MM.1S (cell line): ENCODE measurements around the gene HOXA2.

Source experiments
- DNase-seq: peaks from one replicate; pipeline ENCODE4 v3.0.0-alpha.2; 2015
- H2AFZ ChIP-seq: fragments of 300-600 bp; sonication (generic); 2 replicates; pipeline ENCODE4 v1.6.0; 2016; ENCODE audit warnings: antibody characterized with exemption, low read length
- H3F3A ChIP-seq: fragments of 300-600 bp; sonication (generic); 2 replicates; pipeline ENCODE4 v1.6.1; 2016; ENCODE audit warnings: mild to moderate bottlenecking, antibody characterized with exemption, low read length, moderate library complexity, mixed read lengths; ENCODE audit not compliant: insufficient read depth
- H3K27ac ChIP-seq: fragments of 300-600 bp; sonication (generic); 2 replicates; pipeline ENCODE4 v1.5.1; 2016; ENCODE audit warnings: mild to moderate bottlenecking, low read length
- H3K27me3 ChIP-seq: fragments of 300-600 bp; sonication (generic); replicated peaks from 2 replicates; pipeline ENCODE4 v1.6.0; 2016; ENCODE audit warnings: low read length; ENCODE audit not compliant: insufficient read depth
- H3K36me3 ChIP-seq: fragments of 300-600 bp; sonication (generic); replicated peaks from 2 replicates; pipeline ENCODE4 v1.6.1; 2016; ENCODE audit warnings: mild to moderate bottlenecking, low read length, mixed read lengths; ENCODE audit not compliant: insufficient read depth
- H3K4me1 ChIP-seq: fragments of 300-600 bp; sonication (generic); 2 replicates; pipeline ENCODE4 v1.6.1; 2016; ENCODE audit warnings: low read length, mixed read lengths
- H3K4me2 ChIP-seq: fragments of 300-600 bp; sonication (generic); 2 replicates; pipeline ENCODE4 v1.6.0; 2016; ENCODE audit warnings: low read depth, low read length
- H3K4me3 ChIP-seq: fragments of 300-600 bp; sonication (generic); 2 replicates; pipeline ENCODE4 v1.5.1; 2016; ENCODE audit warnings: low read length, mixed read lengths
- H3K79me2 ChIP-seq: fragments of 300-600 bp; sonication (generic); 2 replicates; pipeline ENCODE4 v1.6.1; 2016; ENCODE audit warnings: mixed run types, low read length, mixed read lengths
- H3K9ac ChIP-seq: fragments of 300-600 bp; sonication (generic); 2 replicates; pipeline ENCODE4 v1.6.1; 2016; ENCODE audit warnings: low read length, mixed read lengths
- H3K9me2 ChIP-seq: fragments of 300-600 bp; sonication (generic); replicated peaks from 2 replicates; pipeline ENCODE4 v1.6.1; 2016; ENCODE audit warnings: mild to moderate bottlenecking, low read length, mixed read lengths; ENCODE audit not compliant: insufficient read depth
- H3K9me3 ChIP-seq: fragments of 300-600 bp; sonication (generic); replicated peaks from 2 replicates; pipeline ENCODE4 v1.6.1; 2016; ENCODE audit warnings: mild to moderate bottlenecking, low read length, mixed read lengths; ENCODE audit not compliant: insufficient read depth
- H4K20me1 ChIP-seq: fragments of 300-600 bp; sonication (generic); 2 replicates; pipeline ENCODE4 v1.6.1; 2016; ENCODE audit warnings: mild to moderate bottlenecking, low read length, moderate library complexity, mixed read lengths; ENCODE audit not compliant: insufficient read depth
- CTCF ChIP-seq: fragments of 300-600 bp; sonication (generic); IDR thresholded peaks from 2 replicates; pipeline ENCODE4 v1.5.1; 2016; ENCODE audit warnings: antibody characterized with exemption, low read length, mixed read lengths
- EZH2 ChIP-seq: fragments of 300-600 bp; sonication (generic); optimal IDR thresholded peaks from 2 replicates; pipeline ENCODE3; 2017; ENCODE audit warnings: low read depth, mild to moderate bottlenecking, antibody characterized with exemption, low read length, mixed read lengths
- EZH2phosphoT487 ChIP-seq: fragments of 300-600 bp; sonication (generic); IDR thresholded peaks from 2 replicates; pipeline ENCODE4 v1.6.1; 2018; ENCODE audit warnings: antibody characterized with exemption, low read length

The HOXA2 gene

GRCh38 chr7:27083646-27084045 lies 18.8 kb downstream of the HOXA2 start:
- Histone ChIP-seq H3K27me3 (no peaks in the 10 kb centered on the region), H3K9me2 (no peaks in the 10 kb centered on the region), H3K4me1 (no peaks in the 10 kb centered on the region), H3K79me2 (no peaks in the 10 kb centered on the region), H3K36me3 (no peaks in the 10 kb centered on the region), H3K9me3 (no peaks in the 10 kb centered on the region), H3F3A (no peaks in the 10 kb centered on the region), H3K4me3 (no peak overlapping the region), H3K4me2 (no peak overlapping the region), H3K9ac (no peak overlapping the region), H4K20me1 (no peaks in the 10 kb centered on the region), H2AFZ (no peak overlapping the region), H3K27ac (no peak overlapping the region)
- DNase-seq, result no peak
- TF ChIP-seq EZH2phosphoT487 (no peak), EZH2 (no peak), CTCF (no peak)

GRCh38 chr7:27082171-27082570 lies 20.3 kb downstream of the HOXA2 start:
- H3K9me3 ChIP-seq, result no peaks in the 10 kb centered on the region
- no peaks in the 10 kb centered on the region for H3K4me1 ChIP-seq
- H3K4me2 ChIP-seq, result no peak overlapping the region
- no peak overlapping the region for H3K9ac ChIP-seq
- no peak for DNase-seq
- no peaks in the 10 kb centered on the region for H4K20me1 ChIP-seq
- no peaks in the 10 kb centered on the region for H3K27me3 ChIP-seq
- no peak overlapping the region for H3K4me3 ChIP-seq
- no peaks in the 10 kb centered on the region for H3K36me3 ChIP-seq
- H3K9me2 ChIP-seq, result no peaks in the 10 kb centered on the region
- no peaks in the 10 kb centered on the region for H3K79me2 ChIP-seq
- no peak overlapping the region for H2AFZ ChIP-seq
- no peak for TF ChIP-seq CTCF
- TF ChIP-seq EZH2, result no peak
- no peak for TF ChIP-seq EZH2phosphoT487
- H3K27ac ChIP-seq, result no peak overlapping the region
- no peaks in the 10 kb centered on the region for H3F3A ChIP-seq

- Histone ChIP-seq H3F3A (no peaks in the 10 kb centered on the region), H4K20me1 (no peaks in the 10 kb centered on the region), H3K4me2 (no peak overlapping the region), H3K9me2 (no peaks in the 10 kb centered on the region), H3K9me3 (no peaks in the 10 kb centered on the region), H3K79me2 (no peaks in the 10 kb centered on the region), H3K4me1 (no peaks in the 10 kb centered on the region), H3K27ac (no peak overlapping the region), H3K4me3 (no peak overlapping the region), H3K27me3 (no peaks in the 10 kb centered on the region), H3K36me3 (no peaks in the 10 kb centered on the region), H3K9ac (no peak overlapping the region), H2AFZ (no peak overlapping the region)
- no peak for DNase-seq
- TF ChIP-seq EZH2phosphoT487 (no peak), CTCF (no peak), EZH2 (no peak)
Measured at GRCh38 chr7:27080844-27081436, 21.5 kb downstream of the HOXA2 start.
